Upper lobe of left lung (tissue), 6 donors: ENCODE results near the gene MRFAP1. TPM values are rescaled to one million over a fixed set of nuclear protein-coding genes. Genes with fewer than 3 reads are reported as not detected.
"Not testable (repeated sequence)": the region's sequence is repeated elsewhere in the genome, so short reads cannot be mapped to it uniquely, and the experiment has no call there.

Experiments used
- ATAC-seq, 2 donors: fragments of 200-7000 bp; cut with Tn5 transposase; one replicate each; pipeline ENCODE4 v1.9.1; 2022; ENCODE audit warnings: mild to moderate bottlenecking in 2 of 2, moderate library complexity in 2 of 2; ENCODE audit not compliant: low FRiP score in 2 of 2
- DNase-seq, 2 donors: peaks; one replicate each; pipeline ENCODE4 v3.0.0-alpha.2; 2019 to 2020
- H3K27ac ChIP-seq, 4 donors: fragments of 200-600 bp; sonication (generic); one replicate each; pipeline ENCODE4 v1.5.1; 2016 to 2019
- H3K27me3 ChIP-seq, 4 donors: fragments of 200-600 bp; sonication (generic); one replicate each; pipeline ENCODE4 v1.5.1; 2017 to 2019
- H3K36me3 ChIP-seq, 4 donors: fragments of 200-600 bp; sonication (generic); one replicate each; pipeline ENCODE4 v1.5.1; 2016 to 2019
- H3K4me1 ChIP-seq, 4 donors: fragments of 200-600 bp; sonication (generic); one replicate each; pipeline ENCODE4 v1.5.1; 2018 to 2019
- H3K4me3 ChIP-seq, 4 donors: fragments of 200-600 bp; sonication (generic); one replicate each; pipeline ENCODE4 v1.5.1; 2017 to 2019; ENCODE audit warnings: mild to moderate bottlenecking in 2 of 4, moderate library complexity in 1 of 4
- H3K9me3 ChIP-seq, 4 donors: fragments of 200-600 bp; sonication (generic); one replicate each; pipeline ENCODE4 v1.5.1; 2018 to 2019
- EP300 ChIP-seq, 4 donors: sonication (generic); formaldehyde crosslinking; IDR thresholded peaks; one replicate each; pipeline ENCODE4 v1.5.1; 2017; ENCODE audit warnings: antibody characterized with exemption in 4 of 4, control low read depth in 2 of 4
- POLR2A ChIP-seq, 4 donors: fragments of 450-650 bp; IDR thresholded peaks; one replicate each; pipeline ENCODE4 v1.5.1; 2016 to 2017; ENCODE audit warnings: antibody characterized with exemption in 4 of 4, mild to moderate bottlenecking in 2 of 4
- POLR2AphosphoS5 ChIP-seq, 2 donors: sonication (generic); formaldehyde crosslinking; IDR thresholded peaks; one replicate each; pipeline ENCODE4 v1.5.1; 2017; ENCODE audit warnings: antibody characterized with exemption in 2 of 2
- WGBS, 2 donors: methylation state at CpG; one replicate each; pipeline ENCODE4 v1.1.5; 2017 to 2018; 5-methylcytosine and 5-hydroxymethylcytosine counted together
- total RNA-seq, 6 donors: library from RNA; depleted of rRNA in 4 of 6; stranded (reverse); fragments of >200 nt in 4 of 6; gene quantifications; one replicate each; pipeline versions ENCODE4 v1.1.0 to v1.2.1, GENCODE V29; 2016 to 2021
- TF ChIP-seq, protein P1 (sequence below), 6 experiments: fragments of 450-650 bp in 4 of 6; fragments of 200-600 bp in 2 of 6; sonication (generic) in 2 of 6; IDR thresholded peaks; one replicate each; pipeline ENCODE4 v1.5.1; 2016 to 2019; ENCODE audit warnings: antibody characterized with exemption in 6 of 6
- donor health status: DM: no; HTN: no; CAD: no; lungs with moderate emphysema.
- donor health status: DM: no; HTN: yes; CAD: no; lungs with severe emphysema.

MRFAP1 gene
- total RNA-seq, 6 donors from 2014 or later, result 129 to 256 (median 220) TPM

DNA sequence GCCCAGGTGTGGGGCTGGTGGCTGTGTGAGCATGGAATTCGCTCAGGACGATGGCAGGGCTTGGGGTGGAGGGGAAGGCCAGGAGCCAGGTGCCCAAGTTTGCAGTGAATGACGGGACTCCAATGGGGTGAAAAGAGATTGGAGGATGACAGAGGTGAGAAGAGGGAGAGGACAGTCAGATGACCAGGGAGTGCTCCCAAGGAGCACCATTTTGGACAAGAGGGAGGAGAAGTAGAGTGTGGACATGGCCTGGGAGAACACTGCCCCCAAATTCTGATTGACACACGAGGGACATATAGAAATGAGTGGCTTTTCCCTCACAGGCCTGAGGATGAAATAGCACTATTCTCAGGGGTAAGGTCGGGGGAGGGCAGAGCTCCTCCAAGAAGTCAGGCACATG, 6.7 kb downstream of the MRFAP1 start:
- Histone ChIP-seq H3K4me1 (peaks cover 11 to 15% (median 12%) of the 10 kb centered on the region in 4 donors), H3K4me3 (no peak overlapping the region), H3K9me3 (no peaks in the 10 kb centered on the region), H3K36me3 (peaks cover 0 to 18% (median 8%) of the 10 kb centered on the region in 4 donors), H3K27ac (no peak overlapping the region), H3K27me3 (no peaks in the 10 kb centered on the region)
- DNase-seq (no peak), ATAC-seq (no peak)
- TF ChIP-seq POLR2A (IDR thresholded peaks at IDR 0.05), result no peak
- no peak for TF ChIP-seq EP300 (IDR thresholded peaks at IDR 0.05)
- TF ChIP-seq, protein P1, sequence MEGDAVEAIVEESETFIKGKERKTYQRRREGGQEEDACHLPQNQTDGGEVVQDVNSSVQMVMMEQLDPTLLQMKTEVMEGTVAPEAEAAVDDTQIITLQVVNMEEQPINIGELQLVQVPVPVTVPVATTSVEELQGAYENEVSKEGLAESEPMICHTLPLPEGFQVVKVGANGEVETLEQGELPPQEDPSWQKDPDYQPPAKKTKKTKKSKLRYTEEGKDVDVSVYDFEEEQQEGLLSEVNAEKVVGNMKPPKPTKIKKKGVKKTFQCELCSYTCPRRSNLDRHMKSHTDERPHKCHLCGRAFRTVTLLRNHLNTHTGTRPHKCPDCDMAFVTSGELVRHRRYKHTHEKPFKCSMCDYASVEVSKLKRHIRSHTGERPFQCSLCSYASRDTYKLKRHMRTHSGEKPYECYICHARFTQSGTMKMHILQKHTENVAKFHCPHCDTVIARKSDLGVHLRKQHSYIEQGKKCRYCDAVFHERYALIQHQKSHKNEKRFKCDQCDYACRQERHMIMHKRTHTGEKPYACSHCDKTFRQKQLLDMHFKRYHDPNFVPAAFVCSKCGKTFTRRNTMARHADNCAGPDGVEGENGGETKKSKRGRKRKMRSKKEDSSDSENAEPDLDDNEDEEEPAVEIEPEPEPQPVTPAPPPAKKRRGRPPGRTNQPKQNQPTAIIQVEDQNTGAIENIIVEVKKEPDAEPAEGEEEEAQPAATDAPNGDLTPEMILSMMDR (IDR thresholded peaks at IDR 0.05), result no peak
- TF ChIP-seq POLR2AphosphoS5 (IDR thresholded peaks at IDR 0.05), result no peak
- 73 to 89% methylated on average over 5 of the region's 5 CpGs for WGBS, 2 donors

DNA sequence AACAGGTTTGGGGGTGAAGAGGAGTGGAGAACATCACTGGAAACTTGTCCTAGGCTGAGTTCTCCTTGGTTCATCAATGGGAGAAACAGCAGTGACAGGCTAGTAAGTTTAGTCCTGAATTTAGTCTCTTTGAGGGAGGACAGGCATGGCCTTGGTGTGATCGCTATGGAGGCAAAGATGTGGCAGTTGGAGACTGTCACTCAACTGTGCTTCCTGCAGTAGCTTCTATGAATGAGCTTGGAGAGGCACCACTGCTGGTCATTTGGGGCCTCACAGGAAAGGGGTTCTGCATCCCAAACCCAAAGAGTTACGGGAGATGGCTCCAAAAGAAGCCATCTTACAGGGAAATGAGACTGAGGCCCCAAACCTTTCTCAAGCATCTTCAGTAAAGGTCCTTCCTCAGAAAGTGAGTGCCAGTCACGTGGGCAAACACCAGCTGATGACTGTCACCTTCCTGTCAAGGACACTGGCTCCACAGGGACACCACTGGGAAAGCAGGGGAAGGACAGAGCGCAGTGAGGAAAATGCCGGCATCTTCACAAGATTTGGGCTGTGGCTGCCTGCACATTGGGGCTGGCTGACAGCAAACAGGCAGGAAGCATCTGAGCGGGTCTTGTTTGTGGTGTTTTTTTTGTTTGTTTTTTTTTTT, 7.2 kb downstream of the MRFAP1 start:
- Histone ChIP-seq H3K27ac (no peak overlapping the region), H3K27me3 (no peaks in the 10 kb centered on the region), H3K4me1 (peaks cover 5 to 10% (median 7%) of the 10 kb centered on the region in 4 donors), H3K36me3 (peaks cover 0 to 13% (median 4%) of the 10 kb centered on the region in 4 donors), H3K9me3 (no peaks in the 10 kb centered on the region), H3K4me3 (no peak overlapping the region)
- ATAC-seq (no peak), DNase-seq (no peak)
- WGBS, 2 donors, result 63 to 70% methylated on average over 6 of the region's 6 CpGs
- TF ChIP-seq, protein P1 (IDR thresholded peaks at IDR 0.05), result no peak
- TF ChIP-seq EP300 (IDR thresholded peaks at IDR 0.05) (no peak), POLR2A (IDR thresholded peaks at IDR 0.05) (no peak), POLR2AphosphoS5 (IDR thresholded peaks at IDR 0.05) (no peak)

DNA sequence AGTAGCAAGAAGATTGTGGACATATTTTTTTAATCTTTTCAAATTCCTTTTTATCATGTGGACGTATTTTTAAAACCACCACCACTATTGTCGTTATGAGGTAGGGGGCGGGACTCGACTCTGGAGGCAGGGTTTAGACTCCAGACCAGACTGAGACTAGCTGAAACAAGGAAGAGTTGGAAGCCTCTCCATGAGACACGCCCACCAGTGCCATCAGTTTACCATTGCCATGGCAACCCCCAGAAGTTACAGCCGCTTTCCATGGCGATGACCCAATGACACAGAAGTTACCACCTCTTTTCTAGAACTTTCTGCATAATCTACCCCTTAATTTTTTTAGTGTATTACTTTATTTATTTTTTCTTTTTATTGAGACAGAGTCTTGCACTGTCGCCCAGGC, 8.7 kb downstream of the MRFAP1 start:
- H3K27me3 ChIP-seq, result no peaks in the 10 kb centered on the region
- no peak for DNase-seq
- no peaks in the 10 kb centered on the region for H3K36me3 ChIP-seq
- ATAC-seq, result no peak
- H3K27ac ChIP-seq, result no peak overlapping the region
- no peak for TF ChIP-seq POLR2AphosphoS5 (IDR thresholded peaks at IDR 0.05)
- no peak for TF ChIP-seq EP300 (IDR thresholded peaks at IDR 0.05)
- TF ChIP-seq POLR2A (IDR thresholded peaks at IDR 0.05), result no peak
- TF ChIP-seq, protein P1 (IDR thresholded peaks at IDR 0.05), result no peak
- H3K4me1 ChIP-seq, result no peaks in the 10 kb centered on the region
- no peaks in the 10 kb centered on the region for H3K9me3 ChIP-seq
- no peak overlapping the region for H3K4me3 ChIP-seq
- 91 to 93% methylated on average over 8 of the region's 8 CpGs for WGBS, 2 donors

DNA sequence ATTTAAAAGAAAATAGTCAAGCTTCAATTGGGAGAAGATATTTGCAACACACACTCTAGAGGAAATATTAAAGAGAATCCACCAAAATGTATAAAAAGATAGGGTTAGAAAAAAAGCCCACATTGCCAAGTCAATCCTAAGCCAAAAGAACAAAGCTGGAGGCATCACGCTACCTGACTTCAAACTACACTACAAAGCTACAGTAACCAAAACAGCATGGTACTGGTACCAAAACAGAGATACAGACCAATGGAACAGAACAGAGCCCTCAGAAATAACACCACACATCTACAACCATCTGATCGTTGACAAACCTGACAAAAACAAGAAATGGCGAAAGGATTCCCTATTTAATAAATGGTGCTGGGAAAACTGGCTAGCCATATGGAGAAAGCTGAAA, 13.7 kb downstream of the MRFAP1 start:
- not testable (repeated sequence) for H3K27me3 ChIP-seq, H3K36me3 ChIP-seq, DNase-seq, ATAC-seq, H3K4me3 ChIP-seq, H3K9me3 ChIP-seq, H3K27ac ChIP-seq
- H3K4me1 ChIP-seq, result peaks cover 7 to 12% (median 8%) of the 10 kb centered on the region in 4 donors
- 90 to 91% methylated on average over 3 of the region's 3 CpGs for WGBS, 2 donors

DNA sequence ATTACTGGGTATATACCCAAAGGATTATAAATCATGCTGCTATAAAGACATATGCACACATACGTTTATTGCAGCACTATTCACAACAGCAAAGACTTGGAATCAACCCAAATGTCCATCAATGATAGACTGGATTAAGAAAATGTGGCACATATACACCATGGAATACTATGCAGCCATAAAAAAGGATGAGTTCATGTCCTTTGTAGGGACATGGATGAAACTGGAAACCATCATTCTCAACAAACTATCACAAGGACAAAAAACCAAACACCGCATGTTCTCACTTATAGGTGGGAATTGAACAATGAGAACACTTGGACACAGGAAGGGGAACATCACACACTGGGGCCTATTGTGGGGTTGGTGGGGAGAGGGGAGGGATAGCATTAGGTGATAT, 14.8 kb downstream of the MRFAP1 start:
- 79 to 90% methylated on average over 2 of the region's 2 CpGs for WGBS, 2 donors
- H3K27me3 ChIP-seq, DNase-seq, H3K4me3 ChIP-seq, H3K36me3 ChIP-seq, H3K27ac ChIP-seq, ATAC-seq, H3K9me3 ChIP-seq: not testable (repeated sequence)
- peaks cover 7 to 14% (median 11%) of the 10 kb centered on the region in 4 donors for H3K4me1 ChIP-seq

DNA sequence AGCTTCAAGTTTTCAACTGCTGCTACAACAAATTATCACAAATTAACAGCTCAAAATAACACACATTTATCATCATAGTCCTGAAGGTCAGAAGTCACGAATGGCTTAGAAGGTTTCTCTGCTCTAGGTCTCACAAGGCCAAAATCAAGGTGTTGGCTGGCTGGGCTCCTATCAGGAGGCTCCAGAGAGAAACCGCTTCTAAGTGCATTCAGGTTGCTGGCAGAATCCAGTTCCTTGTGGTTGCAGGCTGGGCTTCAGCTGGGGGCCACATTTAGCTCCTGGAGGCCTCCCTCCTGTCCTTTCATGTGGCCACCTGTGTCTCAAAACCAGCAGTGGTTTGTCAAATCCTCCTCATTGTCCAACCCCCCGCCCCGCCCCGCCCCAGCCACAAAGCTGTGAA, 15.4 kb downstream of the MRFAP1 start:
- TF ChIP-seq, protein P1 (IDR thresholded peaks at IDR 0.05), result no peak
- TF ChIP-seq POLR2A (IDR thresholded peaks at IDR 0.05), result no peak
- TF ChIP-seq EP300 (IDR thresholded peaks at IDR 0.05), result no peak
- TF ChIP-seq POLR2AphosphoS5 (IDR thresholded peaks at IDR 0.05), result no peak
- WGBS, 2 donors, result 90 to 93% methylated on average over 5 of the region's 5 CpGs
- ATAC-seq (no peak), DNase-seq (no peak)
- Histone ChIP-seq H3K9me3 (no peaks in the 10 kb centered on the region), H3K4me3 (no peak overlapping the region), H3K4me1 (peaks cover 7 to 14% (median 11%) of the 10 kb centered on the region in 4 donors), H3K27me3 (no peaks in the 10 kb centered on the region), H3K36me3 (no peaks in the 10 kb centered on the region), H3K27ac (no peak overlapping the region)
